ENCODE measurements around the gene NACC1.

NACC1 gene

DNA sequence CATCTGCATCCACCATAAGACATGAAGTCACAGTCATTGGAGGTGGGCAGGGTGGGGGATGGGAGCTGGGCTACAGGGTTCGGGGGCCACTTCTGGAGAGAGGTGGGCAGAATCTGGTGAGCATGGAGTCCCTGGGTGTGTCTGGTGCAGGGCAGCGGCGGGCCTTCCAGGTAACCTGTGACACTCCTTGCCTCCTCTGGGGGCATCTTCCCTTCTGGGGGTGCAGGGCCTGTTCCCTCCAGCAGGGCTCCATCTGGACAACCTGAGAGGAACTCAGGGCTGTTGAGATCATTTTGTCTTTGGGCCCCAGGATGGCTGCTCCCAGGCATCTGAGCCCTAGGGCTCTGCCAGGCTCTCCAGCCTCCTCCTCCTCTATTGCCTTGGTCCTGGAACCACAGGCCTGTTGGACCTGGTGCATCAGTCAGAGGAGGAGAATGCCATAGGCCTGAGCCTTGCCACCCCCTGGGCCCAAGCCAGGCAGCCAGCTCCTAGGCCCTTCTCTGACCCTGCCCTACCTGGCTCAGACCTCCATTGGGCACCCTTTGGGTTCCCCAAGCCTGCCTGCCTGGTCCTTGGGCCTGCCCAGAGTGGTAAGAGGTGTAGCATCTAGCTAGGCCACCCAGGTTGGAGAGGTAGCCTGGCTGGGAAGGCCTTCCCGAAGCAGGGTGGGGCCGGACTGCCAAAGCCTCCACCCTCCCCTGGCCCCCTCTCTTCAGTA is 28.8 kb upstream of the NACC1 start:
- DNase-seq = no peak

DNA sequence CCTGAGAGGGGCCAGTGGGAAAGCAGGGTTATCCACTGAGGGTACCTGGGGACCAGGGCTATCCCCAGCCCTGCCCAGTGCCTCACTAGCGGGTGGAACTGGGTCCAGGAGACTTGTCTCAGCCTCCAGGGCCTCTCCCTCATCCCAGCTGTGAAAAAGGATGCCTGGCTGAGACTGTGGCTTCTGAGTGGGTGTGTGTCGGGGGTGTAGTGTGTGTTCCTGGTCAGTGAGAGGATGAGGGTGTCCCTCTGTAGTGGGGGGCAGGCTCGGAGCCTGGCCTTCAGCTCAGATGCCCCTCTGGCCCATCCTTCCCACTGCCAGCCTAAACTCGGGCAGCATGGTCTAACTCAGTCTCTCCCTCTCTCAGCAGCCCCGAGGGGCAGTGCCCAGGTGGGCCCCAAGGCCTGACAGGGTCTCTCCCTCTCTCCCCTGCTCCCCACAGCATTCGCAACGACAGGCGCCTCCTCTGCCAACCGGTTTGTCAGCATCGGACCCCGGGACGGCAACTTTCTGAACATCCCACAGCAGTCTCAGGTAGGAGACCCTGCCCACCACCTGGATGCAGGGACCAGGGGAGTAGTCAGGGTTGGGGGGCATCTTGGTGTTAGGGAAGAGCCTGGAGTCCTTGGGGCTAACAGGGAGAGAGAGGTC is 28.1 kb upstream of the NACC1 start:
- DNase-seq = no peak

DNA sequence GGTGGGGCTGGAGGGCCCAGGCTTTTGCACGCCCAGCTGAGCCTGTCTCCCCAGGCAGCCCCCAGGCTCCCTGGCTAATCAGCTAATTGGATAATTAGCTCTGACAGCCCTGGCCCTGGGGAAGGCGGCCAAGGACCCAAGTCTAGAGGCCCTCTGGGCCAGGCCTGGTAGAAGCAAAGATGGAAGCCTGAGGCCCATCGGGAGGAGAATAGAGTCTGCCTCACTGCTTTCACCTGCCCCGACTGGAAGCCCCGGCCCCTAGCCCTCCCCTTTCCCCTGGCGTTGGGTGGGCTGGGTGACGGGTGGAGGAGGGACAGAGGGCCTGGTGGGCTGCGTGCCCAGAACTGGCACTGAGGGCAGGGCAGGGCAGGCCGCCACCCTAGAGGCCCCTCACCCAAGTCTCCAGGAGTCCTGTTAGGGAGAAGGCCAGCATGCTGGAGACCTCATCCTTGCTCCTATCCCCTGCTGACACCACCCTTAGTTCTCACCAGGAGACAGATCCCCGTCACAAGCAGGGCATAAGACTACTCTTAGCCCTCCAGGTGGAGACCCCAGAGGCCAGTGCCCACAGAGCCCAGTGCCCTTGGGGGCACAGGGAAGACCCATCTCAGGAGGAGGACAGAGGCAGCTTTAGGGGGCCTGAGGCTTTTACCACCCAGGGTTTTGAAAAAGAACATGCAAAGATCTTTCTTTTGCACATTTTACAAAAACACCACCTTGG is 27.4 kb upstream of the NACC1 start:
- no peak for DNase-seq

DNA sequence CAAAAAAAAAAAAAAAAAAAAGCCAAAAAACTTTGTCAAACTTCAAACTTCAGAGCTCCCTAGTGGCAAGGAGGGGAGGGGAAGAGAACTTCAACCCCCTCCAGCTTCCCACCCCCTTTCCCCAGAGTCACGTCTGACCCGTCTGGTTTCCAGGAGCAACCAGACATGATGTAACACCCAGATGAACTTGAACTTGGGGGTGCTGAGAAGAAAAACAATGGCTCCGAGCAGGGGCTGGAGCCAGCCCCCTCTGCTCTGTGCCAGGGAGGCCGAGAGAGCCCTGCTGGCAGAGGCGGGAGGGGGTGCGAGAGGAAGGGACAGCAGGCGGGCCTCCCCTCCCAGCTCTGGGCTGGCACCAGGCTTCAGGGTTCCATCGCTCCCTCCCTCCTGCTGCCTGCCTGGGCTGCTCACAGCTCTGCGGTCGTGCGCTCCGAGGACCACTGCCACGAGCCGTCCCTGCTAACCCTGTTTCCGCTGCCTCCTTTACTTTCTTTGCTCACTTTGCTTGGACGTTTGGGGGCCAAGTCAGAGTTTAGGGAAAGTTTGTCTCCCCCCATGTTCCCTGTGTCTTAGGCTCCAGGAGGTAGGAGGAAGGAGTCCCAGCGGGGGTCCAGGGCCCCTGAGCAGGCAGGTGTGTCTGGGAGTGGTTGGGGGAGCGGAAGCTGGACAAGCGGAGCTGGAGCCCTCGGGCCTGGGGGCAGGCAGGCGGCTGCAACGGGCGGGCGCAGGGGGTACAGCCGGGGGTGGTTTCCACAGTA is 26.5 kb upstream of the NACC1 start:
- peak; percentile 93 for DNase-seq

- no peak for DNase-seq
Observed at GRCh38 chr19:13092158-13092543, 25.9 kb upstream of the NACC1 start.

GRCh38 chr19:13092606-13093235 is 25.3 kb upstream of the NACC1 start:
- no peak for DNase-seq

GRCh38 chr19:13093407-13094105 is 24.5 kb upstream of the NACC1 start:
- DNase-seq = peak; percentile 86

DNA sequence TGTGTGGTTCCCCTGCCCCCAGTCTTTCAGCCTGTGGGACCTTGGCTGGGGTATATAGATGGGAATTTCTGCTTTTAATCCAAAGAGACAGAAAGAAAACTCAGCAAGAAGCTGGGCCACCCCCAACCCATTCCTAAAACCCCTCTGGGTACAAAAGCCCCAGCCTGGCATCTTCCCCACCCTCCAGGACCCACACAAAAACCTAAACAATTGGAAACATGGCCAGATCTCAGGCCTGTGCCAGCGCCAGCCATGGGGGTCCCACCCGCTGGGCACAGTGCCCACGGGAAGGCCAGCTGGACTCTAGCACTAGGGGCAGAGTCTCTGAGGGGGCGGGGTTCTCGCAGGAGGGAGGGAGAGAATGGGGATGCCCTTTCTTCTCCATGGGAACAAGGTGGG is 24.0 kb upstream of the NACC1 start:
- peak; percentile 64 for DNase-seq

DNA sequence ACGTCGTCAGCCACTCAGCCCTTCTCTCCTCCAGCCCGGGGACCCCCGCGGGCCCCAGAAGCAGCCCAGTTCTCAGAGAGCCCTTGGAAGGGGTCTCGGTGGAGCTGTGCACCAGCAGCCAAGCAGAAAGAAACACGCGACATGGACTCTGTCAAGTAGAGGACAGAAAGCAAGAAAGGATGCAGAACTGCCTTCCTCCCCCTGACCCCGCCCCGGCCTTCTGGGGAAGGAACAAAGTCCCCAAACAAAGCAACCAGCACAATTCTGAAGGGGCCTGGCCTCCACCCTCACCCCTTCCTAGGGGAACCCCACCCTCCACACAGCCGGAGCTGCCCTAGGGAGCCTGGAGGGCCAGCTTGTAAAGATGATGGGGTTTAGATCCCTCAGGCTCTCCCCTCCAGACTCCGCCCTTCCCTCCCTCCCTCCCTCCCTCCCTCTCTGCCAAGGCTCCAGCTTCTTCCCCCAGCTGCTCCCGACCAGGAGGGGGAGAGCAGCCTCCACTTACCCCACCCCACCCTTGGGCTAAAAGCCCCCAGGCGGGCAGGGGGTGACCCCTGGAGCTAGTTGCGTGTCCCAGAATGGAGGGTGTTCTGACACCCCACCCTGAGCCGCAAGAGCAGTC is 23.2 kb upstream of the NACC1 start:
- DNase-seq = peak; percentile 57

DNA sequence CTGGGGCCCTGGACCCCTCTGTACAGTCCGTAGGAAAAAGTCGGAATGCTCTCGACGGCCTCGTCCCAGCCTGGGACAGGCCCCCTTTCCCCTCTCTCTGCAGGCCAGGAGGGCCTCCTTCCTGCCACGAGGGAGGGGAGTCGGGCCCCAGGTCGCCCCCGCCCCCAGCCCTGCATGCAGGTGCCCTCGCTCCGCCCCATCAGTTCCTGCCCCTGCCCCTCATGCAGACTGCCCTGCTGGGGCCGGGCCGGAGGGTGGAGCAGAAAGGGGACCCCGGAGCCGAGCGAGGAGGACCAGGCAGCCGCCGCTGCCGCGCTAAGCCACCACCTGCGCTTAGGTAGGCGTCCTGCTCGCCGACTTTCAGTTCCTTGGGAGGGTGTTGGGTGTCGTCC is 22.7 kb upstream of the NACC1 start:
- no peak for DNase-seq

- DNase-seq = no peak
Observed at GRCh38 chr19:13095934-13096927, 21.8 kb upstream of the NACC1 start.

DNA sequence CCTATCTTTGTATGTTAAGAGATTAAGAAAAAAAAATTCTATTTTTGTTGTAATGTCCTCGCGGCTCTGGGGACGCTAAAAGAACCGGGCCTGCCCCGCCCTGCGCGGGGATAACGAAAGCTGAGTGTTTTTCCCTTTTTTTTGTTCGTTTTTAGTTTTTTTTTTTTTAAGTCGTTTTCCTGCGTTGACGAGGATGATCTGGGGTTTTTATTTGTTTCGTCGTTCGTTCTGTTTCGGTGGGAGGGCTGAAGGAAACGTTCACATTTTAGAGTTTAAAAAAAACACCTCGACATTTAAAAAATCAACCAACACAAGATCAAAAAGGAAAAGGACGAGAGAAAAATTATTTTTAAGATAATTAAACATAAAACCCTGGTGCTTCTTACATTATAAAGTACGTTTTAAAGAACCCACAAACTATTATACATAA is 21.0 kb upstream of the NACC1 start:
- DNase-seq = no peak

- peak; percentile 56 for DNase-seq
Observed at GRCh38 chr19:13097463-13098258, 20.4 kb upstream of the NACC1 start.

DNA sequence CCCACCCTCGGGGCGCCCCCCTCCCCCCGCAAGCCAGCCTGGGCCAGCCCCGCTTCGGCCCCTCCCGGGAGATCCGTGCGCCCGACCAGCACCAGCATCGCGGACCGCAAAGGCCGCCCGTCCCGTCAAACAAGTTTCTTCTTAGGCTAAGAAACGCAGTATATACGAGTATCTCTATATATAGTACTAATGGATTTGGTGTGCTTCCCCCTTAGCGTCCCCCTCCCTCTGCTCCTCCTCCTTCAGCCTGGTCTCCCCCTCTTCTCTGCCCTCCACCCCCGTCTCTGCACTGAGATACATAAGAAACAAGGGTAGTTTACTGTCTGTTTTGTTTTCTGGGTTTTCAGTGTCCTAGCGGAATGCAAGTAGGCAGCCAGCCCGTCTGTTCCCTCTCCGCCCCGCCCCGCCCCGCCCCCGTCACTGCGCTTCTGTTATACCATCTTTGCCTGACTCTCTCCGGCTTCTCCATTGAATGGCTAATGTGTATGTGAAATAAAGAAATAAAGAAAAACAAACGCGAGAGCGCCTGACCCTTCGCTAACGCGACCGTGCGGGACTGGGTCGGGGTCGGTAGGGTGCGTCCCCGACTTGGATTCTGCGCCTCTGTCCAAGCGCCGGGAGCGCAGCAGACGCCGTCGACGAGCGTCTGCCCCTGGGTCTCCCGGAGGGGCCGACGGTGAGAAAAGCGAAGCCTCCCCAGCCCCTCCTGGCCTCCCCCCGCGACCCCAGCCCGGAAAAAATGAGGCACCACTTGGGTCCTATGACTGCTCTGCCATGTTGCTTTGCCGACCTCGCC is 19.6 kb upstream of the NACC1 start:
- DNase-seq = peak; percentile 83

GRCh38 chr19:13099073-13099999 is 18.7 kb upstream of the NACC1 start:
- peak; percentile 63 for DNase-seq

DNA sequence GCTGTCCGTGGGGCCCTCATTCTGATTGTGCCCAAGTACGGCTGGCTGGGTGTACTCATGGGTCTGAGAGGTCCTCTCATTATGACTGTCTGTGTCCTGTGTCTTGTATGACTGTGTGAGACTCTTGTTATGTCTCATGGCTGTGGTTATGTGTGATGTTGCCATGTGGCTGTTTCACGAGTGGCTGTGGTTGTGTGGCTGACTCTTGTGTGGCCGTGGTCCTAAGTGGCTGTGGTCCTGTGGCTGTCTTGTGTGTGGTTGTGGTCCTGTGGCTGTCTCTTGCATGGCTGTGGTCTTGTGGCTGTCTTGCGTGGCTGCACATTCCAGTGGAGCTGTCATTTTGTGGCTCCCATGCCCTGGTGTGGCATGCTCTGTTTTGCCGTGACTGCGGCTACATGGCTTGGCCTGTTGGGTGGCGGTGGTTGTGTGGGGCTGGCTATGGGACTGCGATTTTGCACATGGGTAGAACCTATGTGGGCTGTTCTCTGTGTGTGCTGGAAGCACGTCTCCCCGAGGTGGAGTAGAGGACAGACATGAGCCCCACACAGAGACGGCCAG is 18.0 kb upstream of the NACC1 start:
- peak; percentile 61 for DNase-seq

All from left hindlimb (tissue), 1 donor.